SK-N-SH treated with all-trans-retinoic acid at 6 μM for 48 hours (cell line): ENCODE measurements around the gene CLK2.

Source experiments
- ATAC-seq: fragments of 200-7000 bp; cut with Tn5 transposase; 3 replicates; pipeline ENCODE4 v1.9.1; 2020; ENCODE audit warnings: mild to moderate bottlenecking, moderate library complexity
- BACH2 ChIP-seq: fragments of 250-450 bp; sonication (Bioruptor Pico); IDR thresholded peaks from 2 replicates; pipeline ENCODE4 v1.9.0; 2021; ENCODE audit warnings: mild to moderate bottlenecking, borderline replicate concordance
- CREB5 ChIP-seq: fragments of 250-450 bp; sonication (Bioruptor Pico); IDR thresholded peaks from 2 replicates; pipeline ENCODE4 v1.5.1; 2020; ENCODE audit warnings: low read depth, mild to moderate bottlenecking, moderate library complexity
- CSRNP3 ChIP-seq: fragments of 250-450 bp; sonication (Bioruptor Pico); IDR thresholded peaks from 2 replicates; pipeline ENCODE4 v1.5.1; 2021; ENCODE audit warnings: mild to moderate bottlenecking, moderate library complexity
- ESRRG ChIP-seq: fragments of 250-450 bp; sonication (Bioruptor Pico); IDR thresholded peaks from 2 replicates; pipeline ENCODE4 v1.6.1; 2021; ENCODE audit warnings: mild to moderate bottlenecking
- GLIS3 ChIP-seq: fragments of 250-450 bp; sonication (Bioruptor Pico); IDR thresholded peaks from 2 replicates; pipeline ENCODE4 v1.5.0; 2020; ENCODE audit warnings: mild to moderate bottlenecking, moderate library complexity
- ISL1 ChIP-seq: fragments of 250-450 bp; sonication (Bioruptor Pico); IDR thresholded peaks from 2 replicates; pipeline ENCODE4 v2.1.2; 2022; ENCODE audit warnings: mild to moderate bottlenecking, moderate library complexity
- OSR1 ChIP-seq: fragments of 250-450 bp; sonication (Bioruptor Pico); IDR thresholded peaks from 2 replicates; pipeline ENCODE4 v1.8.0; 2022; ENCODE audit warnings: moderate library complexity, mild to moderate bottlenecking, inconsistent platforms
- PATZ1 ChIP-seq: fragments of 250-450 bp; sonication (Bioruptor Pico); IDR thresholded peaks from 2 replicates; pipeline ENCODE4 v1.8.0; 2020; ENCODE audit warnings: mild to moderate bottlenecking, moderate library complexity, borderline replicate concordance
- POU6F1 ChIP-seq: fragments of 250-450 bp; sonication (Bioruptor Pico); IDR thresholded peaks from 2 replicates; pipeline ENCODE4 v1.8.0; 2021; ENCODE audit warnings: low read depth, mild to moderate bottlenecking, moderate library complexity, borderline replicate concordance
- PPARA ChIP-seq: fragments of 250-450 bp; sonication (Bioruptor Pico); IDR thresholded peaks from 2 replicates; pipeline ENCODE4 v1.5.0; 2020; ENCODE audit warnings: mild to moderate bottlenecking, borderline replicate concordance
- RARB ChIP-seq: fragments of 250-450 bp; sonication (Bioruptor Pico); IDR thresholded peaks from 2 replicates; pipeline ENCODE4 v1.8.0; 2021; ENCODE audit warnings: mild to moderate bottlenecking, moderate library complexity
- SNAI2 ChIP-seq: fragments of 250-450 bp; sonication (Bioruptor Pico); IDR thresholded peaks from 2 replicates; pipeline ENCODE4 v1.5.0; 2020; ENCODE audit warnings: mild to moderate bottlenecking, moderate library complexity
- TCF4 ChIP-seq: fragments of 250-450 bp; sonication (Bioruptor Pico); IDR thresholded peaks from 2 replicates; pipeline ENCODE4 v1.8.0; 2021; ENCODE audit warnings: mild to moderate bottlenecking, moderate library complexity, borderline replicate concordance
- TOX ChIP-seq: fragments of 250-450 bp; sonication (Bioruptor Pico); IDR thresholded peaks from 2 replicates; pipeline ENCODE4 v1.8.0; 2021; ENCODE audit warnings: mild to moderate bottlenecking, moderate library complexity, borderline replicate concordance
- TSHZ2 ChIP-seq: fragments of 250-450 bp; sonication (Bioruptor Pico); IDR thresholded peaks from 2 replicates; pipeline ENCODE4 v1.5.0; 2020; ENCODE audit warnings: mild to moderate bottlenecking, moderate library complexity
- ZC3H10 ChIP-seq: fragments of 250-450 bp; sonication (Bioruptor Pico); IDR thresholded peaks from 2 replicates; pipeline ENCODE4 v1.5.1; 2021; ENCODE audit warnings: mild to moderate bottlenecking, moderate library complexity
- ZFP3 ChIP-seq: fragments of 250-450 bp; sonication (Bioruptor Pico); IDR thresholded peaks from 2 replicates; pipeline ENCODE4 v1.5.0; 2020; ENCODE audit warnings: mild to moderate bottlenecking, moderate library complexity
- ZFP30 ChIP-seq: fragments of 450-650 bp; formaldehyde crosslinking; IDR thresholded peaks from 2 replicates; pipeline ENCODE4 v1.5.0; 2022; ENCODE audit warnings: mild to moderate bottlenecking, moderate library complexity
- ZNF70 ChIP-seq: fragments of 450-650 bp; formaldehyde crosslinking; IDR thresholded peaks from 2 replicates; pipeline ENCODE4 v1.5.0; 2020; ENCODE audit warnings: mild to moderate bottlenecking, moderate library complexity
- ZNF8 ChIP-seq: fragments of 450-650 bp; formaldehyde crosslinking; IDR thresholded peaks from 2 replicates; pipeline ENCODE4 v1.5.0; 2020; ENCODE audit warnings: mild to moderate bottlenecking, moderate library complexity

Gene CLK2

GRCh38 chr1:155284476-155284875, 11.2 kb upstream of the CLK2 start:
- ATAC-seq: no peak
- TF ChIP-seq RARB (no peak), TSHZ2 (CRISPR knock-in tag) (no peak), ZC3H10 (CRISPR knock-in tag) (no peak), CREB5 (CRISPR knock-in tag) (no peak)

GRCh38 chr1:155282488-155283091, 9.3 kb upstream of the CLK2 start:
- TF ChIP-seq ISL1 (CRISPR knock-in tag) (no peak), ZFP3 (CRISPR knock-in tag) (no peak), BACH2 (CRISPR knock-in tag) (no peak), GLIS3 (no peak), ZNF8 (no peak), ZNF70 (CRISPR knock-in tag) (no peak), SNAI2 (CRISPR knock-in tag) (no peak), OSR1 (no peak), CSRNP3 (CRISPR knock-in tag) (no peak), CREB5 (CRISPR knock-in tag) (no peak)
- no peak for ATAC-seq

GRCh38 chr1:155279268-155279667, 6.0 kb upstream of the CLK2 start:
- no peak for ATAC-seq
- no peak for TF ChIP-seq ESRRG
- no peak for TF ChIP-seq ZC3H10 (CRISPR knock-in tag)
- no peak for TF ChIP-seq ISL1 (CRISPR knock-in tag)
- TF ChIP-seq CREB5 (CRISPR knock-in tag): no peak
- no peak for TF ChIP-seq ZNF8

- ATAC-seq: no peak
- TF ChIP-seq ZC3H10 (CRISPR knock-in tag): no peak
- no peak for TF ChIP-seq TCF4 (CRISPR knock-in tag)
- no peak for TF ChIP-seq TOX (CRISPR knock-in tag)
- no peak for TF ChIP-seq CSRNP3 (CRISPR knock-in tag)
- TF ChIP-seq ZFP3 (CRISPR knock-in tag): no peak
- no peak for TF ChIP-seq ZNF70 (CRISPR knock-in tag)
- TF ChIP-seq POU6F1 (CRISPR knock-in tag): no peak
- no peak for TF ChIP-seq PATZ1
- no peak for TF ChIP-seq PPARA (CRISPR knock-in tag)
- TF ChIP-seq BACH2 (CRISPR knock-in tag): no peak
- TF ChIP-seq ESRRG: no peak
- no peak for TF ChIP-seq ZFP30
- TF ChIP-seq CREB5 (CRISPR knock-in tag): no peak
- no peak for TF ChIP-seq OSR1
- TF ChIP-seq ZNF8: no peak
- TF ChIP-seq, all 23 proteins: peak for 0
These were observed 5.4 kb upstream of the CLK2 start for GRCh38 chr1:155278689-155279160.
